IMR-90 (cell line): ENCODE results near the gene MEF2D. TPM values are rescaled to one million over a fixed set of nuclear protein-coding genes. Genes with fewer than 3 reads are reported as not detected.

Experiments
- ATAC-seq: fragments of 200-7000 bp; cut with Tn5 transposase; 2 replicates; pipeline ENCODE4 v1.9.1; 2020; ENCODE audit warnings: low read depth, mild to moderate bottlenecking, moderate library complexity
- BruUV-seq: library from RNA; stranded (reverse); fragments of 400-500 nt; replicated peaks from 2 replicates; lab custom pipeline; 2021; lab: Mats Ljungman, UMichigan
- CTCF ChIA-PET: fragments of 300-600 bp; formaldehyde crosslinking; extraction: SDS; loops from one replicate; lab custom pipeline; 2021; ENCODE audit warnings: antibody characterized with exemption; lab: Yijun Ruan, JAX
- POLR2A ChIA-PET: fragments of 300-600 bp; sonication (Branson Sonifier 250); formaldehyde crosslinking; loops from one replicate; lab custom pipeline; 2022; ENCODE audit warnings: antibody characterized with exemption; ENCODE audit not compliant: unreplicated experiment; lab: Charles Lee
- DNase-seq: peaks from one replicate; pipeline ENCODE4 v3.0.0; 2013
- H2AFZ ChIP-seq: replicated peaks from 2 replicates; pipeline ENCODE3; 2013; ENCODE audit warnings: low read length, mild to moderate bottlenecking; ENCODE audit not compliant: poor library complexity
- H2AK5ac ChIP-seq: 2 replicates; pipeline ENCODE4 v1.6.1; 2013; ENCODE audit warnings: low read depth, low read length, inconsistent platforms
- H2AK9ac ChIP-seq: replicated peaks from 2 replicates; pipeline ENCODE3; 2013; ENCODE audit warnings: mild to moderate bottlenecking, low read depth, low read length, moderate library complexity; ENCODE audit not compliant: poor library complexity
- H2BK120ac ChIP-seq: 2 replicates; pipeline ENCODE4 v1.6.1; 2013; ENCODE audit warnings: low read depth, low read length, inconsistent platforms
- H2BK15ac ChIP-seq: 3 replicates; pipeline ENCODE4 v1.6.1; 2013; ENCODE audit warnings: low read depth, low read length, inconsistent platforms
- H2BK20ac ChIP-seq: 2 replicates; pipeline ENCODE4 v1.6.1; 2013; ENCODE audit warnings: low read depth, mild to moderate bottlenecking, inconsistent platforms, low read length, moderate library complexity
- H2BK5ac ChIP-seq: 2 replicates; pipeline ENCODE4 v1.6.1; 2013; ENCODE audit warnings: mild to moderate bottlenecking, low read depth, low read length, inconsistent platforms; ENCODE audit not compliant: poor library complexity, severe bottlenecking
- H3K14ac ChIP-seq: replicated peaks from 2 replicates; pipeline ENCODE4 v1.6.1; 2013; ENCODE audit warnings: low read depth, low read length, inconsistent platforms
- H3K18ac ChIP-seq: 2 replicates; pipeline ENCODE4 v1.6.1; 2013; ENCODE audit warnings: low read depth, low read length, control low read depth
- H3K23ac ChIP-seq: 2 replicates; pipeline ENCODE4 v1.6.1; 2013; ENCODE audit warnings: low read depth, low read length, inconsistent platforms
- H3K27ac ChIP-seq: 2 replicates; pipeline ENCODE4 v1.5.1; 2013; ENCODE audit warnings: mild to moderate bottlenecking, control low read depth, low read length; ENCODE audit not compliant: insufficient read depth
- H3K27me3 ChIP-seq: 2 replicates; pipeline ENCODE4 v1.6.1; 2013; ENCODE audit warnings: low read length; ENCODE audit not compliant: control insufficient read depth, insufficient read depth
- H3K36me3 ChIP-seq: 2 replicates; pipeline ENCODE4 v1.6.1; 2013; ENCODE audit warnings: low read length, mixed read lengths; ENCODE audit not compliant: control insufficient read depth, insufficient read depth
- H3K4ac ChIP-seq: 2 replicates; pipeline ENCODE4 v1.6.1; 2013; ENCODE audit warnings: low read depth, low read length, inconsistent platforms
- H3K4me1 ChIP-seq: 2 replicates; pipeline ENCODE4 v1.6.1; 2013; ENCODE audit warnings: low read length, mixed read lengths; ENCODE audit not compliant: control insufficient read depth, insufficient read depth
- H3K4me2 ChIP-seq: 2 replicates; pipeline ENCODE4 v1.6.1; 2013; ENCODE audit warnings: low read depth, mild to moderate bottlenecking, control low read depth, low read length, moderate library complexity
- H3K4me3 ChIP-seq: 2 replicates; pipeline ENCODE4 v1.5.1; 2013; ENCODE audit warnings: low read depth, mild to moderate bottlenecking, control low read depth, low read length, moderate library complexity; ENCODE audit not compliant: insufficient read depth
- H3K56ac ChIP-seq: 2 replicates; pipeline ENCODE4 v1.6.1; 2013; ENCODE audit warnings: low read length, inconsistent platforms; ENCODE audit not compliant: insufficient read depth; ENCODE audit errors: extremely low read depth
- H3K79me1 ChIP-seq, 2 experiments: 2 replicates each; pipeline ENCODE4 v1.6.1; 2013; ENCODE audit warnings: low read length in 2 of 2, inconsistent platforms in 1 of 2, low read depth in 1 of 2
- H3K9ac ChIP-seq: 2 replicates; pipeline ENCODE4 v1.6.1; 2013; ENCODE audit warnings: low read depth, low read length, control low read depth
- H3K9me1 ChIP-seq: 2 replicates; pipeline ENCODE4 v1.6.1; 2013; ENCODE audit warnings: low read length, inconsistent platforms; ENCODE audit not compliant: insufficient read depth
- H3K9me3 ChIP-seq: 2 replicates; pipeline ENCODE4 v1.6.1; 2013; ENCODE audit warnings: low read length; ENCODE audit not compliant: control insufficient read depth, insufficient read depth
- H4K20me1 ChIP-seq: 2 replicates; pipeline ENCODE4 v1.6.1; 2013; ENCODE audit warnings: low read length, inconsistent platforms; ENCODE audit not compliant: insufficient read depth
- H4K5ac ChIP-seq: 2 replicates; pipeline ENCODE4 v1.6.1; 2013; ENCODE audit warnings: mild to moderate bottlenecking, low read depth, low read length, control low read depth
- H4K8ac ChIP-seq, 2 experiments: 2 replicates each; pipeline ENCODE4 v1.6.1; 2013; ENCODE audit warnings: low read depth in 2 of 2, low read length in 2 of 2, control low read depth in 1 of 2, inconsistent platforms in 1 of 2
- H4K91ac ChIP-seq: 2 replicates; pipeline ENCODE4 v1.6.1; 2013; ENCODE audit warnings: low read depth, low read length, inconsistent platforms; ENCODE audit not compliant: insufficient read depth
- CEBPB ChIP-seq: IDR thresholded peaks from 2 replicates; pipeline ENCODE4 v1.6.1; 2012; ENCODE audit warnings: low read depth, low read length, improper control_type of control experiment
- CHD1 ChIP-seq: IDR thresholded peaks from 2 replicates; pipeline ENCODE4 v1.6.1; 2012; ENCODE audit warnings: low read depth, low read length, improper control_type of control experiment
- CTCF ChIP-seq: conservative IDR thresholded peaks from 2 replicates; pipeline ENCODE4 v1.5.1; 2012; ENCODE audit warnings: mild to moderate bottlenecking, low read depth, low read length, improper control_type of control experiment
- ELK1 ChIP-seq: fragments of 150-350 bp; IDR thresholded peaks from 2 replicates; pipeline ENCODE4 v1.6.1; 2016; ENCODE audit warnings: low read depth, mild to moderate bottlenecking, low read length, moderate library complexity, borderline replicate concordance
- FOS ChIP-seq: fragments of 150-350 bp; IDR thresholded peaks from 2 replicates; pipeline ENCODE4 v1.6.1; 2016; ENCODE audit warnings: low read depth, low read length
- MAFK ChIP-seq: IDR thresholded peaks from 2 replicates; pipeline ENCODE4 v1.6.1; 2012; ENCODE audit warnings: low read depth, low read length, improper control_type of control experiment
- MXI1 ChIP-seq: IDR thresholded peaks from 2 replicates; pipeline ENCODE4 v1.6.1; 2012; ENCODE audit warnings: low read depth, mild to moderate bottlenecking, low read length, moderate library complexity, borderline replicate concordance
- NFE2L2 ChIP-seq: fragments of 150-350 bp; IDR thresholded peaks from 2 replicates; pipeline ENCODE4 v1.6.1; 2016; ENCODE audit warnings: low read depth, mild to moderate bottlenecking, low read length
- POLR2A ChIP-seq: IDR thresholded peaks from 2 replicates; pipeline ENCODE4 v1.6.1; 2012; ENCODE audit warnings: mild to moderate bottlenecking, low read depth, low read length
- RAD21 ChIP-seq: IDR thresholded peaks from 2 replicates; pipeline ENCODE4 v1.6.1; 2012; ENCODE audit warnings: low read length, improper control_type of control experiment
- RCOR1 ChIP-seq: IDR thresholded peaks from 2 replicates; pipeline ENCODE4 v1.6.1; 2012; ENCODE audit warnings: mild to moderate bottlenecking, low read length, improper control_type of control experiment; ENCODE audit not compliant: insufficient replicate concordance
- RFX5 ChIP-seq: IDR thresholded peaks from 2 replicates; pipeline ENCODE4 v1.8.0; 2012; ENCODE audit warnings: low read depth, mild to moderate bottlenecking, low read length, moderate library complexity
- WGBS, 2 experiments: methylation state at CpG; one replicate each; pipeline versions ENCODE4 v1.1.5 to v1.1.7; 2013; ENCODE audit warnings: missing lambda C conversion rate in 2 of 2; ENCODE audit not compliant: insufficient read length in 1 of 2; ENCODE audit errors: extremely low coverage in 2 of 2; 5-methylcytosine and 5-hydroxymethylcytosine counted together
- dilution Hi-C: fragments of 300-500 bp; cut with HindIII; formaldehyde crosslinking; loops from one replicate; pipeline ENCODE4 v1.14.3; 2018; ENCODE audit warnings: low sequenced_read_pairs; ENCODE audit not compliant: unreplicated experiment
- in situ Hi-C: fragments of 300-500 bp; cut with MboI; formaldehyde crosslinking; loops from 3 replicates; pipeline ENCODE4 v1.14.3; 2019; ENCODE audit warnings: low sequenced_read_pairs, inconsistent platforms, mixed read lengths
- intact Hi-C: fragments of 100-400 bp; cut with micrococcal nuclease; formaldehyde crosslinking; loops from 2 replicates; pipeline ENCODE4 v1.10.0; 2022
- polyA plus RNA-seq, 3 experiments: library from polyadenylated mRNA; depleted of rRNA; stranded (reverse); fragments of >200 nt; gene quantifications; 2 replicates each; pipeline ENCODE4 v1.2.3, GENCODE V29; 2012; ENCODE audit warnings: low replicate concordance in 1 of 3
- total RNA-seq: library from RNA; depleted of rRNA; stranded (reverse); fragments of >200 nt; gene quantifications from 2 replicates; pipeline ENCODE4 v1.2.3, GENCODE V29; 2012

The MEF2D gene
- total and polyA plus RNA-seq, 2 of the 4 experiments (the other 2 are of a cell fraction): 2.9 to 20.0 TPM

GRCh38 chr1:156468693-156469345, 31.8 kb downstream of the MEF2D start:
- H3K18ac ChIP-seq: no peak overlapping the region
- dilution Hi-C loops: no loop called here
- no peak overlapping the region for H2BK120ac ChIP-seq
- peaks cover 31% of the 10 kb centered on the region for H4K20me1 ChIP-seq
- DNase-seq: no peak
- H2AK9ac ChIP-seq: no peak overlapping the region
- no peak overlapping the region for H3K9ac ChIP-seq
- peaks cover 78% of the 10 kb centered on the region for H3K36me3 ChIP-seq
- no peak overlapping the region for H3K27ac ChIP-seq
- ChIA-PET CTCF (interaction anchor here (1.1 kb wide), 1 partner anchor 12 kb away, joined by 3 read pairs; no protein-coding TSS in a partner anchor), POLR2A (no interaction called here)
- H3K14ac ChIP-seq: no peak overlapping the region
- H2BK15ac ChIP-seq: no peak overlapping the region
- H3K9me3 ChIP-seq: no peaks in the 10 kb centered on the region
- BruUV-seq: no TSS peak
- no peak overlapping the region for H4K5ac ChIP-seq
- no peak overlapping the region for H2BK5ac ChIP-seq
- peaks cover 18% of the 10 kb centered on the region for H3K9me1 ChIP-seq
- peaks cover 10% of the 10 kb centered on the region for H3K4me1 ChIP-seq
- intact Hi-C loops: no loop called here
- H3K27me3 ChIP-seq: no peaks in the 10 kb centered on the region
- H3K4me3 ChIP-seq: no peak overlapping the region
- TF ChIP-seq RAD21 (no peak), RFX5 (no peak), CHD1 (no peak), CEBPB (no peak), POLR2A (no peak), CTCF (no peak), MXI1 (no peak), NFE2L2 (no peak), MAFK (no peak), ELK1 (no peak), RCOR1 (no peak), FOS (no peak)
- H3K4me2 ChIP-seq: no peak overlapping the region
- ATAC-seq: no peak
- H4K91ac ChIP-seq: no peak overlapping the region
- no peak overlapping the region for H2AFZ ChIP-seq
- no peak overlapping the region for H3K56ac ChIP-seq
- no peak overlapping the region for H3K23ac ChIP-seq
- H2BK20ac ChIP-seq: no peak overlapping the region
- H2AK5ac ChIP-seq: no peak overlapping the region
- 100% methylated on average over 3 of the region's 6 CpGs; no CpG with 5 or more reads in 1 of the 2 experiments for WGBS, 2 experiments
- no peak overlapping the region for H4K8ac ChIP-seq
- H3K4ac ChIP-seq: no peak overlapping the region
- H3K79me1 ChIP-seq: peaks cover 30 to 69% of the 10 kb centered on the region in 2 experiments
- in situ Hi-C loops: no loop called here
